Measurements from ENCODE around the gene NPAS1.
A peak's percentile ranks its signal among the peaks of the same experiment; 100 is the strongest.

NPAS1 gene

GRCh38 chr19:47082493-47082892, 62.9 kb downstream of the NPAS1 start:
- DNase-seq, result no peak

GRCh38 chr19:47084879-47085439, 65.3 kb downstream of the NPAS1 start:
- DNase-seq, result no peak

- no peak for DNase-seq
These were observed 66.6 kb downstream of the NPAS1 start for GRCh38 chr19:47086280-47086679.

- no peak for DNase-seq
These were observed 70.2 kb downstream of the NPAS1 start for GRCh38 chr19:47089767-47090350.

- DNase-seq, result no peak
These were observed 73.6 kb downstream of the NPAS1 start for GRCh38 chr19:47093254-47093653.

GRCh38 chr19:47093841-47094240, 74.2 kb downstream of the NPAS1 start:
- peak; percentile 18 for DNase-seq

- DNase-seq, result peak; percentile 34
These were observed 75.2 kb downstream of the NPAS1 start for GRCh38 chr19:47094557-47095475.
